Measurements from ENCODE around the gene PCLO. TPM values are rescaled to one million over a fixed set of nuclear protein-coding genes. Genes with fewer than 3 reads are reported as not detected.

PCLO gene
- total RNA-seq, 1 experiment from 2014 or later, result 3.1 TPM

GRCh38 chr7:82961240-82961639 lies 201.4 kb downstream of the PCLO start:
- TF ChIP-seq CTCF (conservative IDR thresholded peaks at IDR 0.05), result no peak
- Histone ChIP-seq H4K5ac (ENCODE audit: insufficient read length, low read depth, low read length) (no peak overlapping the region), H3K79me1 (ENCODE audit: insufficient read depth, low read depth, low read length, poor library complexity, severe bottlenecking) (no peaks in the 10 kb centered on the region), H3K9ac (ENCODE audit: extremely low read depth, insufficient read length, low read length) (no peak overlapping the region), H3K14ac (ENCODE audit: insufficient read depth, low read length) (no peak overlapping the region), H2BK5ac (ENCODE audit: insufficient read length, low read length) (no peak overlapping the region), H3K23me2 (ENCODE audit: insufficient read length, low read depth, low read length, poor library complexity, severe bottlenecking) (no peaks in the 10 kb centered on the region), H2AK5ac (ENCODE audit: insufficient read length, low read length) (no peak overlapping the region), H2BK12ac (ENCODE audit: insufficient read length, low read depth, low read length) (no peak overlapping the region), H3T11ph (ENCODE audit: low read length) (no peak overlapping the region), H3K56ac (ENCODE audit: insufficient read length, low read depth, low read length) (no peak overlapping the region), H4K8ac (replicated peaks; ENCODE audit: insufficient read length, low read depth, low read length) (no peak overlapping the region), H2AFZ (ENCODE audit: low read length) (no peak overlapping the region), H3K27ac (ENCODE audit: insufficient read length, low read depth, low read length) (no peak overlapping the region), H3K18ac (ENCODE audit: insufficient read length, low read depth, low read length) (no peak overlapping the region), H4K91ac (ENCODE audit: insufficient read length, low read depth, low read length) (no peak overlapping the region), H3K9me3 (ENCODE audit: control insufficient read depth, low read depth, low read length) (no peaks in the 10 kb centered on the region), H3K4ac (ENCODE audit: low read depth, low read length) (no peak overlapping the region), H3K4me1 (ENCODE audit: insufficient read depth, low read length) (no peaks in the 10 kb centered on the region), H2BK20ac (ENCODE audit: low read depth, low read length, poor library complexity, severe bottlenecking) (no peak overlapping the region), H3K79me2 (ENCODE audit: insufficient read depth, low read length) (no peaks in the 10 kb centered on the region), H2BK120ac (ENCODE audit: low read depth, low read length, poor library complexity, severe bottlenecking) (no peak overlapping the region), H2BK15ac (ENCODE audit: low read depth, low read length) (no peak overlapping the region), H3K4me2 (ENCODE audit: insufficient read depth, insufficient read length, low read length) (no peak overlapping the region), H4K20me1 (ENCODE audit: control insufficient read depth, insufficient read depth, insufficient read length) (no peaks in the 10 kb centered on the region), H3K27me3 (ENCODE audit: insufficient read depth, low read length) (no peaks in the 10 kb centered on the region), H3K23ac (ENCODE audit: insufficient read length, low read depth, low read length) (no peak overlapping the region)
- H3K27ac Mint-ChIP-seq, result no peak overlapping the region
- peaks cover 3 to 4% (median 3%) of the 10 kb centered on the region in 3 experiments; a peak in 4 of 7 replicates for H3K36me3 Mint-ChIP-seq (ENCODE audit: insufficient read depth in 1 of 3, low read depth in 3 of 3)
- H3K4me3 Mint-ChIP-seq, result no peak overlapping the region
- H3K9me3 Mint-ChIP-seq, result no peaks in the 10 kb centered on the region
- no CpG with 5 or more reads among the region's 3 CpGs for WGBS (ENCODE audit: extremely low coverage, insufficient read length, low lambda C conversion rate)
- no peaks in the 10 kb centered on the region for H3K27me3 Mint-ChIP-seq (ENCODE audit: low read depth)
- DNase-seq, result no peak
- H3K4me1 Mint-ChIP-seq, result no peaks in the 10 kb centered on the region
